ENCODE results near the gene CLK1.

The CLK1 gene

DNA sequence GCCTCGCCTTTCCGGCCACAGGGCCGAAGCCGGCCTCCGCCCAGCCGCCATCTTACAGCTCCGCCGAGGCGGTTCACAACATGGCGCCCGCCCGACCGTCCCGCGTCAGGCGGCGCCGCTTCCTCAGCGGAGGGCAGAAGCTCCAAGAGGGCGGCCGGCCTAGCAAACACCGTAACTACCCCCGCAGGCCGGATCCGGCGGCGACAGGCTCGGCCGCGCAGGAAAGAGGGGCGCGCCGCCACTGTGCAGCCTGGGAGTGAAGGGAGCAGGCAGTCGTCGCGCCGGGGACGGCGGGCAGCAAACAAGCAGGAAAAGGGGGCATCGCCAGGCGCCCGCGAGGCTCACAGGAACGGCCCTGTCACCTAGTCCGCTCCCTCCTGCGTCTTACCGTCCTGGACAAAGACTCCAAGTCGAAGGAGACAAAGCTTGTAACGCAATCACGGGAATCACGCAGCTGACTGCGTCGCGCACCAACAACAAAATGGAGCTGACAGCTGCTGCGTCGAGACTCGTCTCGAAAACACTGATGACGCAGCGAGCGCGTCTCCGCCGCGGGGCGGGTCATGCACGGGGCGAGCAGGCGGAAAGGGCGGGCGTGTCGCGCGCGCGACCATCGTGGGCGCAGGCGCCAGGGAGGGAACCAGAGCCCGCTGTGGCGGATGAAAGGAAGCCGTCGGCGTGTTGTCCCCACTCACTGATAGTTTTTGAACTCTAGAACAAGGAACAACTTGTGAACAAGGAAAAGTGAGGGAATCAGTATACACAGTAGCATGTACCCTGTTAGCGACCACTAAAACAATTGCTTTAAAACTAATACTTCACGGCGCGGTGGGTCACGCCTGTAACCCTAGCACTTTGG lies at the start of gene CLK1:
Gene CLK1, minus strand, starts transcription at position 483 of the 859 bp plus-strand sequence. CDS start 2,796 bp downstream, outside the sequence.
- TF ChIP-seq, protein P1, sequence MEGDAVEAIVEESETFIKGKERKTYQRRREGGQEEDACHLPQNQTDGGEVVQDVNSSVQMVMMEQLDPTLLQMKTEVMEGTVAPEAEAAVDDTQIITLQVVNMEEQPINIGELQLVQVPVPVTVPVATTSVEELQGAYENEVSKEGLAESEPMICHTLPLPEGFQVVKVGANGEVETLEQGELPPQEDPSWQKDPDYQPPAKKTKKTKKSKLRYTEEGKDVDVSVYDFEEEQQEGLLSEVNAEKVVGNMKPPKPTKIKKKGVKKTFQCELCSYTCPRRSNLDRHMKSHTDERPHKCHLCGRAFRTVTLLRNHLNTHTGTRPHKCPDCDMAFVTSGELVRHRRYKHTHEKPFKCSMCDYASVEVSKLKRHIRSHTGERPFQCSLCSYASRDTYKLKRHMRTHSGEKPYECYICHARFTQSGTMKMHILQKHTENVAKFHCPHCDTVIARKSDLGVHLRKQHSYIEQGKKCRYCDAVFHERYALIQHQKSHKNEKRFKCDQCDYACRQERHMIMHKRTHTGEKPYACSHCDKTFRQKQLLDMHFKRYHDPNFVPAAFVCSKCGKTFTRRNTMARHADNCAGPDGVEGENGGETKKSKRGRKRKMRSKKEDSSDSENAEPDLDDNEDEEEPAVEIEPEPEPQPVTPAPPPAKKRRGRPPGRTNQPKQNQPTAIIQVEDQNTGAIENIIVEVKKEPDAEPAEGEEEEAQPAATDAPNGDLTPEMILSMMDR (conservative IDR thresholded peaks at IDR 0.05; ENCODE audit: low read depth): no peak
- peak within 1 kb of the TSS; percentile 97 for H3K27ac ChIP-seq
- DNase-seq (ENCODE audit: low spot score): peak; percentile 85
- POLR2A ChIA-PET (ENCODE audit: low non-redundant PET): interaction anchor here (0.5 to 1.2 kb wide), 5 partner anchors 9 to 74 kb away, joined by 3 to 8 read pairs (median 6); partner anchors contain the start of gene NIF3L1
- CTCF ChIA-PET: interaction anchor here (0.6 kb wide), 1 partner anchor 151 kb away, joined by 12 read pairs; no protein-coding TSS in a partner anchor

DNA sequence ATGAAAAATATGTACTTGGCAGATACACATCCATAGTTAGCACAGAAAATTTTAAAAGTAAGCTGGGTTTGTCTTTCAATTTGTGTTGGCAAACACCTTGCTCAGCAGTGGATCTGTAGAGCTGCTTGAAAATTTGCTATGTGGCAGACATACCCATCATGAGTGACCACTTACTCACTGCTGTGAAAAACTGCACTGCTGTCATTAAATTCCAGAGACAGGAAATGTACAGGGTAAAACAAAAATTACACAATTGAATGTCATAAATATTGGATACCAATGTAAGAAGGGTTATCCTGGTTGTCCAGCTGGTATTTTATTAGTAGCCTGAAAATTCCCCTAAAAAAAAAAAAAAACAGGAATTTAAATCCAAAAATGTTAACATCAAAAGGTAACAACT lies 49.2 kb upstream of the CLK1 start:
- DNase-seq (ENCODE audit: low spot score): no peak
- POLR2A ChIA-PET (ENCODE audit: low non-redundant PET): no interaction called here
- no peak overlapping the region for H3K27ac ChIP-seq
- CTCF ChIA-PET: interaction anchor here (0.7 kb wide), 1 partner anchor 785 kb away, joined by 5 read pairs; the partner anchor contains the start of gene MPP4
- TF ChIP-seq, protein P1 (conservative IDR thresholded peaks at IDR 0.05; ENCODE audit: low read depth): no peak

DNA sequence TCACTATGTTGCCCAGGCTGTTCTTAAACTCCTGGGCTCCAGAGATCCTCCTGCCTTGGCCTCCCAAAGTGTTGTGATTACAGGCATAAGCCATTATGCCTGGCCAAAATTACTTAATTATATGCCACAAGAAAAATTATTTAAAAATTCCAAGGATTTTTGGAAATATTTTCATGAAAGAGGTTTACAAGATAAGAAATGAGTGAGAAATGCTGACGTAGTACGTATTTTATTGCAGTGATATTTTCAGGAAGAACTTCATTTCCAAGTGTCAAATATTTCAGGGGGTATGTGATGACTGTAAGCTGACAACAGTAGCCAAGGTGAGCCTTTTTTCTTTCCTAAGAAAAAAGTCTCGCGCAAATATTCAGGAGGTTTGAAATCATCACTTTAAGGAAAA lies 45.5 kb upstream of the CLK1 start:
- DNase-seq (ENCODE audit: low spot score): no peak
- no peak overlapping the region for H3K27ac ChIP-seq
- TF ChIP-seq, protein P1 (conservative IDR thresholded peaks at IDR 0.05; ENCODE audit: low read depth): no peak
- ChIA-PET POLR2A (ENCODE audit: low non-redundant PET) (no interaction called here), CTCF (interaction anchor here (0.6 kb wide), 1 partner anchor 1077 kb away, joined by 8 read pairs; no protein-coding TSS in a partner anchor)

DNA sequence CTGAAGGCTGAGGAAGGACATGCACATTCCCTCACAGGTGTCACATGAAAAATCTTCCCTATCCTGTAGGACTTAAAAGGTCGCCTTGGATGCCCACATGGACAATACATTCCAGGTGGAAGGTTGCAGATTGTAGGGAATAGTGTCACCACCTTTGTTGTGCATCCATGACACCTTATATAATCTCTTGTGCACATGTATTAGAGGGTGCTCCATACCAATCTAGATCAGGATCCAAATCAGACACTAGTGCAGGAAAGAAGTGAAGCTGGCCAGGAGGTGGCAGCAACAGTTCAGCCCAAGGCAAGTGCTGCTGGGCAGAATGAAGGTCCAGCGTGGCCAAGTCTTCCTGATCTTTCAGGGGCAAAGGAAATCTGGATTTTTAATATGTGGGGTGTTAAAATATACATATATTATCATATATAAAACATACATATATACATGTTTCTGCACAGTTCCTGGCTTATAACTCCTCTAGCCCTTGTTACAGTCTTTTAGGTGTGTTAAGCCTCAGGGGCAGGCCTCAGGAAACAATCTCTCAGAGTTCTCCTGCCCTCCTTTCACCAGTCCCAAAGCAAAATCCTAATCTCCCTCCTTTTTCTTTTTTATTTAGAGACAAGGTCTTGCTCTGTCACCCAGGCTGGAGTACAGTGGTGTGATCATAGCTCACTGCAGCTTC lies 41.3 kb upstream of the CLK1 start:
- ChIA-PET CTCF (interaction anchor here (0.6 to 1.3 kb wide), 16 partner anchors 9 to 1579 kb away, joined by 3 to 7 read pairs (median 4); partner anchors contain the start of gene CASP10), POLR2A (ENCODE audit: low non-redundant PET) (no interaction called here)
- H3K27ac ChIP-seq: peak overlapping the region; percentile 26
- peak; percentile 50 for DNase-seq (ENCODE audit: low spot score)
- TF ChIP-seq, protein P1 (conservative IDR thresholded peaks at IDR 0.05; ENCODE audit: low read depth): peak; percentile 75

DNA sequence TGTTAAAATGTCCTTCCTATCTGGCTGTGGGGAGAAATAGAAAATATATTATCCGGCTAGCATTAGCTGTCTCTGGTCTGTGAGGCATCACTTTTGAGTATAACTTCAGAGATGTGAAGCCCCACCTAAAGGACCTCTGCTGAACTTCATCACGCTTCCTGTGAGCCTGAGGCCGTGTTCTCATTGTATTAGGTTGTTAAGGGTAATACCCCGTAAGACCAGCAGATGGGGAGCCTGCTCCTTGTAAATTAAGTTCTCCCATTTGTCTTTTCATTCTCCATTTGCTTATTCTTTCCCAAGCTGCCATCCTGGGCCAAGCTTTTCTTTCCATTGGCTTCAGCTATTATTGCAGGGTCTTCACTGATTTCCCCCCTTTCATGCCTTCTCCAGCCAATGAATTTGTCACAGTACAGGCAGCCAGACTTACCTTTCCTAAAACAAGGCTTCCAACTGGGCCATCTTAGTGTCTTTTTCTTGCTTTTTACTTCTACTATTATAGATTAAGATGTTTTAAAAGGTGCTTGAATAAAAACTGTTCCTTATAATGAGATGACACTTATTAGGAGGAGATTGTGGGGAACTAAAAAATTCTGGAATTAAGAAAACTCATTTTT lies 37.1 kb upstream of the CLK1 start:
- DNase-seq (ENCODE audit: low spot score): peak; percentile 92
- H3K27ac ChIP-seq: no peak overlapping the region
- ChIA-PET CTCF (interaction anchor here (0.5 to 1.2 kb wide), 11 partner anchors 9 to 331 kb away, joined by 3 to 6 read pairs (median 3); no protein-coding TSS in a partner anchor), POLR2A (ENCODE audit: low non-redundant PET) (no interaction called here)
- TF ChIP-seq, protein P1 (conservative IDR thresholded peaks at IDR 0.05; ENCODE audit: low read depth): peak; percentile 86

DNA sequence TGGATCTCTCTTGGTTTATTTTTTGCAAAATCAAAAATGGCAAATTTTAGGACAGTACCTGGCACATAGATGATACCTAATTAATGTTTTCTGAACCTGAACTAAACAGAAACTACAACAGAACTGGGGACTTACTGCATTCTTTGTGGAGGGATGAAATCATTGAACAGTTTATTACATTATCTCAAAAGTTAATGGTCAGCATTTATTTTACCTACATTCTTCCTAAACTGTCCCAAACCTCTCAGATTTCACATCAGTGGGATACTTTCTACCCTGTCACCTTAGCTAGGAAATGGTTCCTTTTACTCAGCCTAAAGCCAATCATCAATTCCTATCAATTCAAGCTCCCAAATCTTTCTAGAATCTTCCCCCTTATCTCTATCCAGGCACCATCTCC lies 35.0 kb upstream of the CLK1 start:
- TF ChIP-seq, protein P1 (conservative IDR thresholded peaks at IDR 0.05; ENCODE audit: low read depth): no peak
- CTCF ChIA-PET: no interaction called here
- POLR2A ChIA-PET (ENCODE audit: low non-redundant PET): no interaction called here
- H3K27ac ChIP-seq: no peak overlapping the region
- no peak for DNase-seq (ENCODE audit: low spot score)
